ENCODE results near the gene THSD4. TPM values are rescaled to one million over a fixed set of nuclear protein-coding genes. Genes with fewer than 3 reads are reported as not detected.

The THSD4 gene
- total and polyA plus RNA-seq, 2 of the 4 experiments (the other 2 are of a cell fraction), result 25.5 to 31.1 TPM

GRCh38 chr15:71509139-71509538, 393.9 kb downstream of the THSD4 start:
- no peak overlapping the region for H3K56ac ChIP-seq (ENCODE audit: extremely low read depth, insufficient read depth, low read length)
- no peak for ATAC-seq (ENCODE audit: low read depth)
- no peak overlapping the region for H3K27ac ChIP-seq (ENCODE audit: insufficient read depth, low read length)
- H3K36me3 ChIP-seq (ENCODE audit: control insufficient read depth, insufficient read depth, low read length), result peaks cover 2% of the 10 kb centered on the region; the same call in 1 of the 2 replicates
- H2BK20ac ChIP-seq (ENCODE audit: low read depth, low read length), result no peak overlapping the region
- H2AFZ ChIP-seq (replicated peaks; ENCODE audit: low read length, poor library complexity), result no peak overlapping the region
- ChIA-PET POLR2A (ENCODE audit: unreplicated experiment) (no interaction called here), CTCF (interaction anchor here (1.2 to 1.3 kb wide), 2 partner anchors 13 to 143 kb away, joined by 3 read pairs; no protein-coding TSS in a partner anchor)
- H2AK5ac ChIP-seq (ENCODE audit: low read depth, low read length), result no peak overlapping the region
- H4K20me1 ChIP-seq (ENCODE audit: insufficient read depth, low read length), result peaks cover 17% of the 10 kb centered on the region; the same call in 1 of the 2 replicates
- no peak overlapping the region for H3K18ac ChIP-seq (ENCODE audit: low read depth, low read length)
- H4K5ac ChIP-seq (ENCODE audit: low read depth, low read length), result no peak overlapping the region
- dilution Hi-C loops (cut with HindIII; ENCODE audit: low sequenced_read_pairs, unreplicated experiment) (no loop called here), intact Hi-C loops (cut with micrococcal nuclease) (no loop called here), in situ Hi-C loops (cut with MboI; ENCODE audit: low sequenced_read_pairs) (no loop called here)
- peaks cover 3% of the 10 kb centered on the region; the same call in 1 of the 2 replicates for H3K9me1 ChIP-seq (ENCODE audit: insufficient read depth, low read length)
- no peak overlapping the region for H2BK120ac ChIP-seq (ENCODE audit: low read depth, low read length)
- H3K9me3 ChIP-seq (ENCODE audit: control insufficient read depth, insufficient read depth, low read length), result no peaks in the 10 kb centered on the region
- H2AK9ac ChIP-seq (replicated peaks; ENCODE audit: low read depth, low read length, poor library complexity), result no peak overlapping the region
- H3K4me1 ChIP-seq (ENCODE audit: control insufficient read depth, insufficient read depth, low read length), result 0 out of 2 replicates have a peak, but pooled peaks cover 4% of the 10 kb centered on the region
- BruUV-seq (replicated peaks), result no TSS peak
- H4K91ac ChIP-seq (ENCODE audit: insufficient read depth, low read depth, low read length), result no peak overlapping the region
- TF ChIP-seq POLR2A (IDR thresholded peaks at IDR 0.05; ENCODE audit: low read depth, low read length), result no peak
- no peak for TF ChIP-seq ELK1 (IDR thresholded peaks at IDR 0.05; ENCODE audit: borderline replicate concordance, low read depth, low read length)
- no peak for TF ChIP-seq RAD21 (IDR thresholded peaks at IDR 0.05; ENCODE audit: low read length)
- TF ChIP-seq BHLHE40 (IDR thresholded peaks at IDR 0.05; ENCODE audit: low read depth, low read length), result no peak
- TF ChIP-seq MAFK (IDR thresholded peaks at IDR 0.05; ENCODE audit: low read depth, low read length), result no peak
- no peak for TF ChIP-seq MXI1 (IDR thresholded peaks at IDR 0.05; ENCODE audit: borderline replicate concordance, low read depth, low read length)
- TF ChIP-seq NFE2L2 (IDR thresholded peaks at IDR 0.05; ENCODE audit: low read depth, low read length), result no peak
- no peak for TF ChIP-seq RFX5 (IDR thresholded peaks at IDR 0.05; ENCODE audit: low read depth, low read length)
- TF ChIP-seq CEBPB (IDR thresholded peaks at IDR 0.05; ENCODE audit: low read depth, low read length), result no peak
- TF ChIP-seq RCOR1 (IDR thresholded peaks at IDR 0.05; ENCODE audit: insufficient replicate concordance, low read length), result no peak
- TF ChIP-seq MAZ (IDR thresholded peaks at IDR 0.05; ENCODE audit: borderline replicate concordance, low read depth, low read length), result no peak
- no peak for TF ChIP-seq FOS (IDR thresholded peaks at IDR 0.05; ENCODE audit: low read depth, low read length)
- TF ChIP-seq CHD1 (IDR thresholded peaks at IDR 0.05; ENCODE audit: low read depth, low read length), result no peak
- no peak for TF ChIP-seq SMC3 (IDR thresholded peaks at IDR 0.05; ENCODE audit: low read depth, low read length)
- TF ChIP-seq USF2 (IDR thresholded peaks at IDR 0.05; ENCODE audit: low read depth, low read length), result no peak
- no peak for TF ChIP-seq CTCF (conservative IDR thresholded peaks at IDR 0.05; ENCODE audit: low read depth, low read length)
- H3K4ac ChIP-seq (ENCODE audit: low read depth, low read length), result no peak overlapping the region
- no peak overlapping the region for H2BK15ac ChIP-seq (ENCODE audit: low read depth, low read length)
- H3K23ac ChIP-seq (ENCODE audit: low read depth, low read length), result no peak overlapping the region
- H2BK5ac ChIP-seq (ENCODE audit: low read depth, low read length, poor library complexity, severe bottlenecking), result no peak overlapping the region
- no peak overlapping the region for H3K4me3 ChIP-seq (ENCODE audit: insufficient read depth, low read depth, low read length)
- H4K8ac ChIP-seq (ENCODE audit: low read depth in 2 of 2, low read length in 2 of 2), result no peak overlapping the region
- no peaks in the 10 kb centered on the region for H3K27me3 ChIP-seq (ENCODE audit: control insufficient read depth, insufficient read depth, low read length)
- WGBS, 2 experiments (ENCODE audit: extremely low coverage in 2 of 2, insufficient read length in 1 of 2), result no CpG with 5 or more reads among the region's 1 CpG
- no peak for DNase-seq
- H3K4me2 ChIP-seq (ENCODE audit: low read depth, low read length), result no peak overlapping the region
- H3K14ac ChIP-seq (replicated peaks; ENCODE audit: low read depth, low read length), result no peak overlapping the region
- no peak overlapping the region for H3K9ac ChIP-seq (ENCODE audit: low read depth, low read length)
- H3K79me1 ChIP-seq (ENCODE audit: low read depth in 1 of 2, low read length in 2 of 2), result peaks cover 8 to 12% of the 10 kb centered on the region in 2 experiments; a peak in 3 of 4 replicates

Measured in IMR-90 (cell line).